Fibroblast of skin of scalp (primary cell): ENCODE measurements around the gene KIF3A.

Experiments used
- DNase-seq: peaks from one replicate; pipeline ENCODE4 v3.0.0-alpha.2; 2013

The KIF3A gene

GRCh38 chr5:132770476-132771159 lies 33.3 kb upstream of the KIF3A start:
- DNase-seq, result no peak

- no peak for DNase-seq
These were observed 31.1 kb upstream of the KIF3A start for GRCh38 chr5:132768485-132768868.

- DNase-seq, result no peak
These were observed 29.8 kb upstream of the KIF3A start for GRCh38 chr5:132767150-132767549.

GRCh38 chr5:132766806-132767055 lies 29.4 kb upstream of the KIF3A start:
- DNase-seq, result no peak

GRCh38 chr5:132766020-132766805 lies 28.9 kb upstream of the KIF3A start:
- no peak for DNase-seq

GRCh38 chr5:132765311-132766019 lies 28.1 kb upstream of the KIF3A start:
- no peak for DNase-seq

- DNase-seq, result no peak
These were observed 27.4 kb upstream of the KIF3A start for GRCh38 chr5:132764671-132765238.

GRCh38 chr5:132764051-132764450 lies 26.7 kb upstream of the KIF3A start:
- no peak for DNase-seq

- DNase-seq, result no peak
These were observed 26.1 kb upstream of the KIF3A start for GRCh38 chr5:132763181-132764036.

GRCh38 chr5:132762246-132763000 lies 25.1 kb upstream of the KIF3A start:
- DNase-seq, result no peak

- DNase-seq, result no peak
These were observed 24.2 kb upstream of the KIF3A start for GRCh38 chr5:132761321-132762240.

- DNase-seq, result no peak
These were observed 23.4 kb upstream of the KIF3A start for GRCh38 chr5:132760601-132761317.

GRCh38 chr5:132760049-132760420 lies 22.7 kb upstream of the KIF3A start:
- no peak for DNase-seq

GRCh38 chr5:132759114-132760048 lies 22.0 kb upstream of the KIF3A start:
- DNase-seq, result no peak

GRCh38 chr5:132758451-132758850 lies 21.1 kb upstream of the KIF3A start:
- no peak for DNase-seq

GRCh38 chr5:132756542-132756941 lies 19.2 kb upstream of the KIF3A start:
- no peak for DNase-seq

- DNase-seq, result peak; percentile 46
These were observed 17.6 kb upstream of the KIF3A start for GRCh38 chr5:132754947-132755346.

GRCh38 chr5:132754111-132754510 lies 16.8 kb upstream of the KIF3A start:
- no peak for DNase-seq
